Ishikawa (cell line): ENCODE data around the gene OXGR1.

Experiments used
- CEBPB ChIP-seq: IDR thresholded peaks from 2 replicates; pipeline ENCODE4 v1.6.1; 2012
- EP300 ChIP-seq: IDR thresholded peaks from 2 replicates; pipeline ENCODE4 v1.6.1; 2012; ENCODE audit warnings: borderline replicate concordance
- RAD21 ChIP-seq: IDR thresholded peaks from 2 replicates; pipeline ENCODE4 v1.6.1; 2012; ENCODE audit warnings: low read depth
- TAF1 ChIP-seq: IDR thresholded peaks from 2 replicates; pipeline ENCODE4 v1.6.1; 2012; ENCODE audit warnings: low read depth, mild to moderate bottlenecking
- YY1 ChIP-seq: IDR thresholded peaks from 2 replicates; pipeline ENCODE4 v1.6.1; 2012; ENCODE audit warnings: low read depth
- TF ChIP-seq, protein P1 (sequence below): IDR thresholded peaks from 2 replicates; pipeline ENCODE4 v1.6.1; 2012; ENCODE audit warnings: low read depth, mild to moderate bottlenecking
- TF ChIP-seq, protein P2 (sequence below): IDR thresholded peaks from 2 replicates; pipeline ENCODE4 v1.6.1; 2012
- TF ChIP-seq, protein P3 (sequence below): IDR thresholded peaks from 2 replicates; pipeline ENCODE4 v1.6.1; 2012

DNA sequence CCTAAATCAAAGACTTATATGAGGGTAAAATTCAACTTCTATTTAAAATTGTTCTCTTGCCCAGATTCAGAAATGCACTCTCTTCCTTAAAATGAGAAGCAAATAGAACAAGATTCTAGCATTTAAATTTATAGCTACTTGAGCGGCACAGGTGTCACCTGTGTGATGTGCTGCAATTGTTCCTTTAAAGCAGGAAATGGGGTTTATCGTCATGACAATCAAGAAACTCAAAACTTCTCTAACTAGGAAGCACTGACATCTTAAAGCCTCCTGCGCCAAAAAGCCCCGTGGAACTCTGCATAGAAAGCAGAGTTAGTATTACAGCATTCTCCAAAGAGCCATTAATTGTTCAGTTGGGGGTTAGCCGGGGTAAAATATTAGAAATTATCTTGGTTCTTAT lies 2.6 kb upstream of the OXGR1 start:
- TF ChIP-seq TAF1 (no peak), RAD21 (no peak), YY1 (no peak), EP300 (no peak), CEBPB (no peak)
- TF ChIP-seq, protein P1, sequence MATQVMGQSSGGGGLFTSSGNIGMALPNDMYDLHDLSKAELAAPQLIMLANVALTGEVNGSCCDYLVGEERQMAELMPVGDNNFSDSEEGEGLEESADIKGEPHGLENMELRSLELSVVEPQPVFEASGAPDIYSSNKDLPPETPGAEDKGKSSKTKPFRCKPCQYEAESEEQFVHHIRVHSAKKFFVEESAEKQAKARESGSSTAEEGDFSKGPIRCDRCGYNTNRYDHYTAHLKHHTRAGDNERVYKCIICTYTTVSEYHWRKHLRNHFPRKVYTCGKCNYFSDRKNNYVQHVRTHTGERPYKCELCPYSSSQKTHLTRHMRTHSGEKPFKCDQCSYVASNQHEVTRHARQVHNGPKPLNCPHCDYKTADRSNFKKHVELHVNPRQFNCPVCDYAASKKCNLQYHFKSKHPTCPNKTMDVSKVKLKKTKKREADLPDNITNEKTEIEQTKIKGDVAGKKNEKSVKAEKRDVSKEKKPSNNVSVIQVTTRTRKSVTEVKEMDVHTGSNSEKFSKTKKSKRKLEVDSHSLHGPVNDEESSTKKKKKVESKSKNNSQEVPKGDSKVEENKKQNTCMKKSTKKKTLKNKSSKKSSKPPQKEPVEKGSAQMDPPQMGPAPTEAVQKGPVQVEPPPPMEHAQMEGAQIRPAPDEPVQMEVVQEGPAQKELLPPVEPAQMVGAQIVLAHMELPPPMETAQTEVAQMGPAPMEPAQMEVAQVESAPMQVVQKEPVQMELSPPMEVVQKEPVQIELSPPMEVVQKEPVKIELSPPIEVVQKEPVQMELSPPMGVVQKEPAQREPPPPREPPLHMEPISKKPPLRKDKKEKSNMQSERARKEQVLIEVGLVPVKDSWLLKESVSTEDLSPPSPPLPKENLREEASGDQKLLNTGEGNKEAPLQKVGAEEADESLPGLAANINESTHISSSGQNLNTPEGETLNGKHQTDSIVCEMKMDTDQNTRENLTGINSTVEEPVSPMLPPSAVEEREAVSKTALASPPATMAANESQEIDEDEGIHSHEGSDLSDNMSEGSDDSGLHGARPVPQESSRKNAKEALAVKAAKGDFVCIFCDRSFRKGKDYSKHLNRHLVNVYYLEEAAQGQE, result no peak
- TF ChIP-seq, protein P2, sequence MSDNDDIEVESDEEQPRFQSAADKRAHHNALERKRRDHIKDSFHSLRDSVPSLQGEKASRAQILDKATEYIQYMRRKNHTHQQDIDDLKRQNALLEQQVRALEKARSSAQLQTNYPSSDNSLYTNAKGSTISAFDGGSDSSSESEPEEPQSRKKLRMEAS, result no peak
- TF ChIP-seq, protein P3, sequence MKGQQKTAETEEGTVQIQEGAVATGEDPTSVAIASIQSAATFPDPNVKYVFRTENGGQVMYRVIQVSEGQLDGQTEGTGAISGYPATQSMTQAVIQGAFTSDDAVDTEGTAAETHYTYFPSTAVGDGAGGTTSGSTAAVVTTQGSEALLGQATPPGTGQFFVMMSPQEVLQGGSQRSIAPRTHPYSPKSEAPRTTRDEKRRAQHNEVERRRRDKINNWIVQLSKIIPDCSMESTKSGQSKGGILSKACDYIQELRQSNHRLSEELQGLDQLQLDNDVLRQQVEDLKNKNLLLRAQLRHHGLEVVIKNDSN, result no peak
